Measurements from ENCODE around the gene ZFP36.

- TF ChIP-seq, protein P1, sequence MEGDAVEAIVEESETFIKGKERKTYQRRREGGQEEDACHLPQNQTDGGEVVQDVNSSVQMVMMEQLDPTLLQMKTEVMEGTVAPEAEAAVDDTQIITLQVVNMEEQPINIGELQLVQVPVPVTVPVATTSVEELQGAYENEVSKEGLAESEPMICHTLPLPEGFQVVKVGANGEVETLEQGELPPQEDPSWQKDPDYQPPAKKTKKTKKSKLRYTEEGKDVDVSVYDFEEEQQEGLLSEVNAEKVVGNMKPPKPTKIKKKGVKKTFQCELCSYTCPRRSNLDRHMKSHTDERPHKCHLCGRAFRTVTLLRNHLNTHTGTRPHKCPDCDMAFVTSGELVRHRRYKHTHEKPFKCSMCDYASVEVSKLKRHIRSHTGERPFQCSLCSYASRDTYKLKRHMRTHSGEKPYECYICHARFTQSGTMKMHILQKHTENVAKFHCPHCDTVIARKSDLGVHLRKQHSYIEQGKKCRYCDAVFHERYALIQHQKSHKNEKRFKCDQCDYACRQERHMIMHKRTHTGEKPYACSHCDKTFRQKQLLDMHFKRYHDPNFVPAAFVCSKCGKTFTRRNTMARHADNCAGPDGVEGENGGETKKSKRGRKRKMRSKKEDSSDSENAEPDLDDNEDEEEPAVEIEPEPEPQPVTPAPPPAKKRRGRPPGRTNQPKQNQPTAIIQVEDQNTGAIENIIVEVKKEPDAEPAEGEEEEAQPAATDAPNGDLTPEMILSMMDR (IDR thresholded peaks at IDR 0.05): no peak
- TF ChIP-seq POLR2A (IDR thresholded peaks at IDR 0.05): no peak
- TF ChIP-seq POLR2AphosphoS5 (IDR thresholded peaks at IDR 0.05): no peak
- no peak for TF ChIP-seq EP300 (IDR thresholded peaks at IDR 0.05)
These were observed 29.0 kb upstream of the ZFP36 start for GRCh38 chr19:39377373-39378362.

Data from suprapubic skin (tissue), 4 donors.